GM23248 (cell line): ENCODE results near the gene HSD17B11. TPM values are rescaled to one million over a fixed set of nuclear protein-coding genes. Genes with fewer than 3 reads are reported as not detected.
A peak's percentile ranks its signal among the peaks of the same experiment; 100 is the strongest.
"Not testable (repeated sequence)": the region's sequence is repeated elsewhere in the genome, so short reads cannot be mapped to it uniquely, and the experiment has no call there.

ENCODE experiments used
- DNase-seq: peaks from one replicate; pipeline ENCODE4 v3.0.0-alpha.2; 2015
- H2AFZ ChIP-seq: fragments of 200-600 bp; sonication (generic); 2 replicates; pipeline ENCODE4 v1.6.1; 2016; ENCODE audit warnings: antibody characterized with exemption
- H3F3A ChIP-seq: fragments of 200-600 bp; sonication (generic); 2 replicates; pipeline ENCODE4 v1.6.1; 2016; ENCODE audit warnings: mild to moderate bottlenecking, antibody characterized with exemption, mixed run types; ENCODE audit not compliant: insufficient read depth
- H3K27ac ChIP-seq: fragments of 200-600 bp; sonication (generic); 2 replicates; pipeline ENCODE4 v1.5.1; 2016; ENCODE audit warnings: mild to moderate bottlenecking
- H3K27me3 ChIP-seq: fragments of 200-600 bp; sonication (generic); replicated peaks from 2 replicates; pipeline ENCODE4 v1.6.1; 2016; ENCODE audit warnings: mild to moderate bottlenecking; ENCODE audit not compliant: insufficient read depth
- H3K36me3 ChIP-seq: fragments of 200-600 bp; sonication (generic); 2 replicates; pipeline ENCODE4 v1.6.1; 2016; ENCODE audit warnings: low read depth, mild to moderate bottlenecking
- H3K4me1 ChIP-seq: fragments of 200-600 bp; sonication (generic); 2 replicates; pipeline ENCODE4 v1.6.1; 2016; ENCODE audit warnings: mild to moderate bottlenecking; ENCODE audit not compliant: insufficient read depth
- H3K4me2 ChIP-seq: fragments of 200-600 bp; sonication (generic); one replicate; pipeline ENCODE4 v1.6.1; 2016; ENCODE audit warnings: mild to moderate bottlenecking; ENCODE audit not compliant: unreplicated experiment
- H3K4me3 ChIP-seq: fragments of 200-600 bp; sonication (generic); 2 replicates; pipeline ENCODE4 v1.5.1; 2016; ENCODE audit warnings: mild to moderate bottlenecking
- H3K79me2 ChIP-seq: fragments of 200-600 bp; sonication (generic); 2 replicates; pipeline ENCODE4 v1.6.1; 2016; ENCODE audit warnings: mild to moderate bottlenecking; ENCODE audit not compliant: insufficient read depth
- H3K9ac ChIP-seq: fragments of 200-600 bp; sonication (generic); 2 replicates; pipeline ENCODE4 v1.6.1; 2016; ENCODE audit warnings: mild to moderate bottlenecking
- H3K9me2 ChIP-seq: fragments of 200-600 bp; sonication (generic); 2 replicates; pipeline ENCODE4 v1.6.1; 2016; ENCODE audit warnings: mixed run types, mild to moderate bottlenecking, moderate library complexity; ENCODE audit not compliant: insufficient read depth
- H3K9me3 ChIP-seq: fragments of 200-600 bp; sonication (generic); one replicate; pipeline ENCODE4 v1.6.1; 2017; ENCODE audit warnings: low read depth
- H4K20me1 ChIP-seq: fragments of 200-600 bp; sonication (generic); 2 replicates; pipeline ENCODE4 v1.6.0; 2016; ENCODE audit not compliant: insufficient read depth
- EZH2 ChIP-seq: fragments of 200-600 bp; sonication (generic); IDR thresholded peaks from 2 replicates; pipeline ENCODE4 v1.6.1; 2018; ENCODE audit warnings: antibody characterized with exemption, mild to moderate bottlenecking; ENCODE audit not compliant: insufficient read depth, poor library complexity, severe bottlenecking
- EZH2phosphoT487 ChIP-seq: fragments of 200-600 bp; sonication (generic); IDR thresholded peaks from 2 replicates; pipeline ENCODE4 v1.6.1; 2018; ENCODE audit warnings: antibody characterized with exemption, moderate library complexity, mild to moderate bottlenecking, low read depth; ENCODE audit not compliant: insufficient read depth
- WGBS, 2 experiments: methylation state at CpG; one replicate each; pipeline ENCODE4 v1.1.6; 2015 to 2017; ENCODE audit warnings: low lambda C conversion rate in 2 of 2, low coverage in 1 of 2; ENCODE audit errors: missing lambda C conversion rate in 2 of 2; 5-methylcytosine and 5-hydroxymethylcytosine counted together
- in situ Hi-C: fragments of 300-500 bp; cut with MboI; formaldehyde crosslinking; loops from 2 replicates; pipeline ENCODE4 v1.15.0; 2020
- polyA plus RNA-seq: library from polyadenylated mRNA; unstranded; fragments of >200 nt; fragmentation: Nextera tagmentation; extraction: Ambion mirVana; gene quantifications from 2 replicates; pipeline ENCODE4 v1.2.1, GENCODE V29; 2016
- total RNA-seq: library from RNA; depleted of rRNA; stranded (reverse); fragments of >200 nt; shearing (Covaris generic); gene quantifications from 2 replicates; pipeline ENCODE4 v1.2.3, GENCODE V29; 2014

HSD17B11 gene
- total and polyA plus RNA-seq, 2 experiments from 2014 or later, result 31.1 to 37.0 TPM

GRCh38 chr4:87399954-87400353 is 9.0 kb upstream of the HSD17B11 start:
- no peak for DNase-seq
- no peak overlapping the region for H3K4me3 ChIP-seq
- H3K9ac ChIP-seq, result no peak overlapping the region
- no peaks in the 10 kb centered on the region for H3K9me2 ChIP-seq
- no peak overlapping the region for H3K27ac ChIP-seq
- H2AFZ ChIP-seq, result no peak overlapping the region
- WGBS, 2 experiments, result 15 to 28% methylated on average over 1 of the region's 1 CpG
- in situ Hi-C loops, result no loop called here
- H3K36me3 ChIP-seq, result no peaks in the 10 kb centered on the region
- no peaks in the 10 kb centered on the region for H4K20me1 ChIP-seq
- H3K4me1 ChIP-seq, result no peaks in the 10 kb centered on the region
- TF ChIP-seq EZH2, result no peak
- no peak for TF ChIP-seq EZH2phosphoT487
- no peaks in the 10 kb centered on the region for H3F3A ChIP-seq
- 0 out of 2 replicates have a peak, but pooled peaks cover 3% of the 10 kb centered on the region for H3K27me3 ChIP-seq
- H3K79me2 ChIP-seq, result no peaks in the 10 kb centered on the region
- H3K9me3 ChIP-seq, result no peaks in the 10 kb centered on the region
- H3K4me2 ChIP-seq, result no peak overlapping the region

GRCh38 chr4:87399148-87399547 is 8.2 kb upstream of the HSD17B11 start:
- Histone ChIP-seq H3K27me3 (no peaks in the 10 kb centered on the region), H3K4me3 (no peak overlapping the region), H3K4me1 (no peaks in the 10 kb centered on the region), H3F3A (no peaks in the 10 kb centered on the region), H3K27ac (no peak overlapping the region), H3K9me2 (no peaks in the 10 kb centered on the region), H2AFZ (no peak overlapping the region), H4K20me1 (no peaks in the 10 kb centered on the region), H3K4me2 (no peak overlapping the region), H3K9ac (no peak overlapping the region), H3K79me2 (no peaks in the 10 kb centered on the region), H3K36me3 (no peaks in the 10 kb centered on the region), H3K9me3 (no peaks in the 10 kb centered on the region)
- DNase-seq, result peak; percentile 9
- in situ Hi-C loops, result no loop called here
- 75 to 80% methylated on average over 3 of the region's 3 CpGs for WGBS, 2 experiments
- TF ChIP-seq EZH2, result no peak
- no peak for TF ChIP-seq EZH2phosphoT487

DNA sequence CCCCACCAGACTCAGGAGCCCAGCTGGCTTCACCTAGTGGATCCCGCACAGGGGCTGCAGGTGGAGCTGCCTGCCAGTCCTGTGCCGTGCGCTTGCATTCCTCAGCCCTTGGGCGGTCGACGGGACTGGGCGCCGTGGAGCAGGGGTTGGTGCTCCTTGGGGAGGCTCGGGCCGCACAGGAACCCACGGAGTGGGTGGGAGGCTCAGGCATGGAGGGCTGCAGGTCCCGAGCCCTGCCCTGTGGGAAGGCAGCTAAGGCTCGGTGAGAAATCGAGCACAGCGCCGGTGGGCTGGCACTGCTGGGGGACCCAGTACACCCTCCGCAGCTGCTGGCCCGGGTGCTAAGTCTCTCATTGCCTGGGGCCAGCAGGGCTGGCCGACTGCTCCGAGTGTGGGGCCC is 4.9 kb upstream of the HSD17B11 start:
- H3K9ac ChIP-seq, H3K27ac ChIP-seq, H4K20me1 ChIP-seq, H3K9me2 ChIP-seq, H3K27me3 ChIP-seq, DNase-seq, H3K79me2 ChIP-seq, H3K4me1 ChIP-seq, in situ Hi-C loops, H3K4me3 ChIP-seq, H3F3A ChIP-seq, H3K9me3 ChIP-seq, H3K36me3 ChIP-seq, H2AFZ ChIP-seq, H3K4me2 ChIP-seq: not testable (repeated sequence)
- WGBS, 2 experiments, result 65 to 89% methylated on average over 10 to 17 of the region's 20 CpGs

GRCh38 chr4:87395073-87395472 is 4.1 kb upstream of the HSD17B11 start:
- DNase-seq, H4K20me1 ChIP-seq, in situ Hi-C loops, H3K9me2 ChIP-seq, H3K4me1 ChIP-seq, H3K9me3 ChIP-seq, H3K4me3 ChIP-seq, H3K27ac ChIP-seq, H3K79me2 ChIP-seq, H3K4me2 ChIP-seq, H3K36me3 ChIP-seq, H3K9ac ChIP-seq, H3K27me3 ChIP-seq, H2AFZ ChIP-seq, H3F3A ChIP-seq: not testable (repeated sequence)
- WGBS, 2 experiments, result 89% methylated on average over 23 of the region's 23 CpGs

- no peak for TF ChIP-seq EZH2
- TF ChIP-seq EZH2phosphoT487, result no peak
- H3K9me3 ChIP-seq, result no peaks in the 10 kb centered on the region
- H3K36me3 ChIP-seq, result no peaks in the 10 kb centered on the region
- no peaks in the 10 kb centered on the region for H4K20me1 ChIP-seq
- no peaks in the 10 kb centered on the region for H3K27me3 ChIP-seq
- H2AFZ ChIP-seq, result peak overlapping the region; percentile 96
- H3K9me2 ChIP-seq, result no peaks in the 10 kb centered on the region
- peak overlapping the region; percentile 95 for H3K4me2 ChIP-seq
- H3K27ac ChIP-seq, result no peak overlapping the region
- DNase-seq, result no peak
- peaks cover 11% of the 10 kb centered on the region for H3K4me1 ChIP-seq
- H3K9ac ChIP-seq, result peak overlapping the region; percentile 90
- WGBS, 2 experiments, result 97 to 98% methylated on average over 3 of the region's 3 CpGs
- H3K4me3 ChIP-seq, result peak overlapping the region; percentile 90
- peaks cover 36% of the 10 kb centered on the region for H3K79me2 ChIP-seq
- H3F3A ChIP-seq, result peaks cover 6% of the 10 kb centered on the region; the same call in 1 of the 2 replicates
- in situ Hi-C loops, result no loop called here
These were observed 1.2 kb upstream of the HSD17B11 start for GRCh38 chr4:87392183-87392582.
